Mesothelial cell of epicardium (in vitro differentiated cells): ENCODE data around the gene NUFIP1. TPM values are rescaled to one million over a fixed set of nuclear protein-coding genes. Genes with fewer than 3 reads are reported as not detected.

Experiments used
- DNase-seq, 2 experiments: peaks; one replicate each; pipeline ENCODE4 v3.0.0; 2021; ENCODE audit warnings: low spot score in 2 of 2; ENCODE audit not compliant: unreplicated experiment in 2 of 2
- H3K27ac Mint-ChIP-seq: 2 replicates; pipeline ENCODE4 v1.8.0; 2021; ENCODE audit warnings: mixed read lengths
- H3K27me3 Mint-ChIP-seq: 2 replicates; pipeline ENCODE4 v1.8.0; 2021; ENCODE audit warnings: low read depth, mixed read lengths
- H3K36me3 Mint-ChIP-seq: 2 replicates; pipeline ENCODE4 v1.8.0; 2021; ENCODE audit warnings: mixed read lengths
- H3K4me1 Mint-ChIP-seq: 2 replicates; pipeline ENCODE4 v1.8.0; 2021; ENCODE audit warnings: mixed read lengths
- H3K4me3 Mint-ChIP-seq: 2 replicates; pipeline ENCODE4 v1.8.0; 2021; ENCODE audit warnings: mild to moderate bottlenecking, moderate library complexity, mixed read lengths
- H3K9me3 Mint-ChIP-seq: 2 replicates; pipeline ENCODE4 v1.8.0; 2021; ENCODE audit warnings: mixed read lengths
- total RNA-seq: library from RNA; stranded (reverse); gene quantifications from 3 replicates; pipeline ENCODE4 v1.2.1, GENCODE V29; 2021
- TF ChIP-seq, protein P1 (sequence below): fragments of 200-600 bp; sonication (generic); IDR thresholded peaks from one replicate; pipeline ENCODE4 v1.5.0; 2021; ENCODE audit warnings: antibody characterized with exemption; ENCODE audit not compliant: unreplicated experiment

The NUFIP1 gene
- total RNA-seq, 1 donor from 2014 or later = 9.9 TPM

- Mint-ChIP-seq H3K9me3 (no peaks in the 10 kb centered on the region), H3K4me3 (no peak overlapping the region), H3K27me3 (no peaks in the 10 kb centered on the region), H3K36me3 (peaks cover 19% of the 10 kb centered on the region), H3K4me1 (no peaks in the 10 kb centered on the region), H3K27ac (no peak overlapping the region)
- DNase-seq = no peak
- TF ChIP-seq, protein P1, sequence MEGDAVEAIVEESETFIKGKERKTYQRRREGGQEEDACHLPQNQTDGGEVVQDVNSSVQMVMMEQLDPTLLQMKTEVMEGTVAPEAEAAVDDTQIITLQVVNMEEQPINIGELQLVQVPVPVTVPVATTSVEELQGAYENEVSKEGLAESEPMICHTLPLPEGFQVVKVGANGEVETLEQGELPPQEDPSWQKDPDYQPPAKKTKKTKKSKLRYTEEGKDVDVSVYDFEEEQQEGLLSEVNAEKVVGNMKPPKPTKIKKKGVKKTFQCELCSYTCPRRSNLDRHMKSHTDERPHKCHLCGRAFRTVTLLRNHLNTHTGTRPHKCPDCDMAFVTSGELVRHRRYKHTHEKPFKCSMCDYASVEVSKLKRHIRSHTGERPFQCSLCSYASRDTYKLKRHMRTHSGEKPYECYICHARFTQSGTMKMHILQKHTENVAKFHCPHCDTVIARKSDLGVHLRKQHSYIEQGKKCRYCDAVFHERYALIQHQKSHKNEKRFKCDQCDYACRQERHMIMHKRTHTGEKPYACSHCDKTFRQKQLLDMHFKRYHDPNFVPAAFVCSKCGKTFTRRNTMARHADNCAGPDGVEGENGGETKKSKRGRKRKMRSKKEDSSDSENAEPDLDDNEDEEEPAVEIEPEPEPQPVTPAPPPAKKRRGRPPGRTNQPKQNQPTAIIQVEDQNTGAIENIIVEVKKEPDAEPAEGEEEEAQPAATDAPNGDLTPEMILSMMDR = no peak
These were observed 14.1 kb upstream of the NUFIP1 start for GRCh38 chr13:45003417-45003816.

DNA sequence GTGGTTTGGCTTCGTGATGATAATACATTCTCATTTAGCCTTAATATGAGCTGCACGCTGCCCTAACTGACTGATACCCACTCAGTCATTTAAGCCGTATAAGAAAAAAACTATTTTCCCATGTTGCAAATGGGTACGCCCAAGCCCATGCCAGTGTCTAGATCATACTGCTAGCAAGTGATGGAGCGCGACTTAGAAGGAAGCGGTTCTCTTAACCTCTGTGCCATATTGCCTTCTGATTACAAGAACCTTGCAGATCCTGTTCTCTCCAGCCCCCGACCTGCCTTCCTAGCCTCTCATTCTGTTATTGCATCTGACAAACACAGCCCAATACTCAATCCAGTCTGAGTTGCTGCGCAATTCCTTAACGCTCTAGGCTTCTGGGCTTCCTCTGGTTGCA lies 670 bp upstream of the NUFIP1 start:
- no peaks in the 10 kb centered on the region for H3K9me3 Mint-ChIP-seq

GRCh38 chr13:44978328-44978727 lies 10.9 kb downstream of the NUFIP1 start:
- H3K36me3 Mint-ChIP-seq = peaks cover 13% of the 10 kb centered on the region
- no peak overlapping the region for H3K4me3 Mint-ChIP-seq
- no peak for DNase-seq
- H3K4me1 Mint-ChIP-seq = no peaks in the 10 kb centered on the region
- TF ChIP-seq, protein P1 = peak; percentile 39
- H3K27ac Mint-ChIP-seq = no peak overlapping the region
- H3K9me3 Mint-ChIP-seq = no peaks in the 10 kb centered on the region
- H3K27me3 Mint-ChIP-seq = no peaks in the 10 kb centered on the region

More for the DNA sequence above, 670 bp upstream of the NUFIP1 start:
- Mint-ChIP-seq H3K4me1 (peaks cover 36% of the 10 kb centered on the region), H3K27me3 (no peaks in the 10 kb centered on the region), H3K4me3 (peak overlapping the region; percentile 99), H3K27ac (peak overlapping the region; percentile 99), H3K36me3 (peaks cover 6% of the 10 kb centered on the region)
- TF ChIP-seq, protein P1 = no peak
- DNase-seq = no peak

- Mint-ChIP-seq H3K36me3 (peaks cover 13% of the 10 kb centered on the region), H3K4me1 (peaks cover 2% of the 10 kb centered on the region), H3K27me3 (no peaks in the 10 kb centered on the region)
These were observed 12.2 kb downstream of the NUFIP1 start for GRCh38 chr13:44976949-44977583.

DNA sequence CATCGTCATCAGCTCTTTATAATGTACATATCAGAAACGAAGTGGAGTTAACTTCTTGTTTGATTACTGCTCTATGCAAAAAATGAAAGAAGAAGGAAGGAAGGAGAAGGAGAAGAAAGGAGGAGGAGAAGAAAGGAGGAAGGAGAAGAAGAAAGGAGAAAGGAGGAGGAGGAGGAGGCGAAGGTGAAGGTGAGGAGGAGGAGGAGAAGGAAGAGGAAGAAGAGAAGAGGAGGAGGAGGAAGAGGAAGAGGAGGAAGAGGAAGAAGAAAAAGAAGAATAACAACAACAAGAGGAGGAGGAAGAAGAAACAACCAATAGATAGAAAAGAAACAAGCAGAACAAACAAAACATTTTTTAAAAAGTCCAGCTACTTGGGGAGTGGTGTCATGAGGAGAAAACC lies 13.1 kb downstream of the NUFIP1 start:
- DNase-seq = no peak
- TF ChIP-seq, protein P1 = no peak
- Mint-ChIP-seq H3K4me1 (peaks cover 7% of the 10 kb centered on the region), H3K9me3 (no peaks in the 10 kb centered on the region), H3K36me3 (peaks cover 13% of the 10 kb centered on the region), H3K27me3 (no peaks in the 10 kb centered on the region), H3K27ac (no peak overlapping the region), H3K4me3 (no peak overlapping the region)

More at GRCh38 chr13:44976949-44977583, 12.2 kb downstream of the NUFIP1 start:
- Mint-ChIP-seq H3K4me3 (no peak overlapping the region), H3K9me3 (no peaks in the 10 kb centered on the region), H3K27ac (no peak overlapping the region)
- TF ChIP-seq, protein P1 = no peak
- DNase-seq = no peak
